GM18511 (cell line): ENCODE results near the gene RECQL5.

Experiments used
- ATAC-seq: cut with Tn5 transposase; IDR thresholded peaks from one replicate; pipeline ENCODE4 v1.9.1; 2021; ENCODE audit warnings: mild to moderate bottlenecking, moderate library complexity; ENCODE audit not compliant: unreplicated experiment

The RECQL5 gene

DNA sequence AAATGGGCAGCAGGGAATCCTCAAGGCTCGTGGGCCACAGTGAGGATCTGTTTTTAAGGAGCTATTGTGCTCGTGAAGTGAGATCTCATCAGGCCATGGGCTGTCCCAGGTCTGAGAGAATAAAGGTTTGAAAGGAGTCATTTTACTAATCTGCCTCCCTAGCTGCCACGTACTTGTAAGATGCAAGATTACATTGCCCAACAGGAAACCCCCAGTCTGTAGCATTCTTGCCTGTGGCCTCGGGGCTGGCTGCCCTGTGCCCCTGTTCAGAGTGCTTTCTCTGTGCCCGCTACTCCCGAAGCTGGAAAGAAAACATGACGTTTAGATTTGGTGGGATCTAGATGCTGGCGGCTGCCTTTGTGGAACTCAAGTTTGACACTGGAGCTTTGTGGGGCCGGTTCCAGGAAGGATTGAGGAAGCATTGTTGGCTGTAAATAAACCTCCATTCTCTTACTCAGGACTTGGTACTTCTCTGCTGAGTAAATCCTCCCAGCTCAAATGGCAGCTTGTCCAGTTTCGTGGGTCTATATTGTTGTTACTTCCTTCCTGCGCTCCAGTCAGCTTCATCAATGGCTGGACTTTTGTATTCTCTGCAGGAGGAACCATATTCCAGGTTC is 21.4 kb upstream of the RECQL5 start:
- ATAC-seq = no peak

DNA sequence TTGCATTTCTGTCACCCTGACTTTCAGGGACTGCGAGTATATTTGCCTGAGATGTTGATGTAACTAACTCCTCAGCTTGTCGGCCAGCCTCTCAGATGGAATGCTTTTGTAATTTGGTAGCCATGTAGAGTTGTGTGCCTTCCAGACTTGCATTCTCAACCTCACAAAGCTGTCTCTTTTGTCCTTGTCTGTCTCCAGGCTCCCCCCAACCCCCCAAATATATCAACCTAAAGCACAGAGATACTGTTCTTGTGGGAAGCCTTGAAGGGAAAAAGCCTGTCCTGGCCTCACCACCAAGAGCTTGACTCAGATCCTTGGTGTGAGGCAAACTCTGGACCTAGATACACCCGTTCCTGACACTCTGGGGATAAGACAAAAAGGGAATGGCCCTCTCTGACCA is 18.5 kb upstream of the RECQL5 start:
- no peak for ATAC-seq

DNA sequence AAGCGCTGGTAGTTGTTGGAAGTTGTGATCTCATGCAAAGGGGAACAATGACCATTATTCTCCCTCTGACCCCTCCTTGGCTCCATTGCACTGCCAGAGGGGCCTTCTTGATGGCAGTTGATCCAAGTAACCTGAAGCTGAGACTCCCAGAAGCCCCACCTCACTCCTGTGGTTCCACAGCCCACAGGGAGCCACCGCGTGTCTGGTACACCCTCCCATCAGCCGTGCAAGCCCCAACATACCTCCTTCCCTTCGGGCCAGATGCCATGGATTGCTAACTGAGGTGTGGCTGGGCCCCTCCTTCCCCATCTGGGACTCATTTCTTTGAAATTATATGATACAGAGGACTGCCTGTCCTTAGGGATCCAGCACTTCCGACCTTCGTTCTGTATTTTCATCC is 18.0 kb upstream of the RECQL5 start:
- ATAC-seq = no peak

DNA sequence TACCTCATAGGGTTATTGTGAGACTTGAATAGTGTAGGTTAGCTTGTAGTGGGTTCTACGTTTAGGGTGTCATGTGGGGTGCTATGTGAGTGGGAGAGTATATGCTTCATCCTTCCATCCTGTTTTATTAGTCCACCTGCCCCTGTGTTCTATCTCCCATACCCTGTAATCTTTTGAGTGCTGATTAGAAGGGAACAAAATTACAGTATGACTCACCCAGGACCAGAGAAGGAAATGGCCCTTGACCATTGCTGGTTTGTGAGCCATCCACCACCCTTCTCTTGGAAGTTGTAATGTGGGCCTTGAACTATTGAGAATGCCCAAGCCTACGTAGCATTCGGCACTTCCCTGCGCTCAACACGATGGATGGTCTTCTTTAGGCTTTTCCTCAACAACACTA is 17.3 kb upstream of the RECQL5 start:
- no peak for ATAC-seq

DNA sequence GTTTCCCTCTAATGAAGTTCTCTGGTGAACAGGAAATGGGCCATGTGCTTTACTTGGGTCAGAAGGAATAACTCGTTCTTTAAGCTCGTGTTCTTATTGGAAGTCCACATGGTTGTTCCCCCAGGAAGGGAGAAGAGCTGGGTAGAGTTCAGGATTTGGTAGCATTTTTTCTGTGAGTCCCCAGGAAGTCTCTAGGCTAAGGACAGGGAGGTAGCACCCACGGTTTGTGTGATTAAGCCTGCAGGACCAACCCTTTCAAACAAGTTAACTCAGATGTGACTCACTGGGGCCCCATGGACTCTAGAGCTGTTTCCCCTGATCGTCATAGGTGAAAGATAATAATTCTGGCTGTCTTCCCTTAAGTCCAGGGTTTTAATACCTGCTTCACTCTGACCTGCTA is 16.6 kb upstream of the RECQL5 start:
- ATAC-seq = no peak

DNA sequence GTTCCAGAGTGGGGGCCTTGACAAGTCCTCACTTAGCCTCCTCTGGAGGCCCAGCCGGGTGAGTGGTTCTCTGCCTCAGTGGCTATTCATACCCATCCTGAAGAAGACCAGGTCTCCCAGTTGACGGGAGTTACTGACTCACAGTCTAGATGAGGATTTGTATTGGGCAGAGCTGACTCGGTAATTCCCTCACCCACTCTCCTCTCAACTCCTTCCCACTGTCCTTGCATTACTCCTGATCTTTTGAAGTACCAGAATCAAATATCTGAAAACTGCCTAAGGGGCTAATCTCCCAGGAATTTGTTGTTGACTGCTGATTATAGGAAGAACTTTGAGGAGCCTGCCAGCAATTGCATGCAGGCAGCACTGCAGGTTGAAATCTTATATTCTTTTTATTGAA is 14.3 kb upstream of the RECQL5 start:
- no peak for ATAC-seq

DNA sequence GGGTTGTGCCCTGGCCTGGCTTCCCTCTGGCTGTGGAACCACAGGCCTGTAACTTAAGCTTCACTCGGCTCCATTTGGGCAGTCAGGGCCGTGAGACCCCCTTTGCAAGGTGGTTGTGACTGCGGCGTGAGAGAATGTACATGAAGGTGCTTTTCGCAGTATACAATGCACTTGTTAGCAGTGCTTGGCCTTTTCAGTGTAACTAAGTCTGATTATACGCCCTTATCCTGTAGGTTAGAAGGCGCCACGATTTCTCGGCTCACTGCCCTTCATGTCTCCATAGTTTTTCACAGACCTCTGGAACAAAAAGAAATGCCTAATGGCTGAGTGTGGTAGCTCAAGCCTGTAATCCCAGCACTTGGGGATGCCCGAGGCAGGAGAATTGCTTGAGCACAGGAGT is 13.5 kb upstream of the RECQL5 start:
- no peak for ATAC-seq

DNA sequence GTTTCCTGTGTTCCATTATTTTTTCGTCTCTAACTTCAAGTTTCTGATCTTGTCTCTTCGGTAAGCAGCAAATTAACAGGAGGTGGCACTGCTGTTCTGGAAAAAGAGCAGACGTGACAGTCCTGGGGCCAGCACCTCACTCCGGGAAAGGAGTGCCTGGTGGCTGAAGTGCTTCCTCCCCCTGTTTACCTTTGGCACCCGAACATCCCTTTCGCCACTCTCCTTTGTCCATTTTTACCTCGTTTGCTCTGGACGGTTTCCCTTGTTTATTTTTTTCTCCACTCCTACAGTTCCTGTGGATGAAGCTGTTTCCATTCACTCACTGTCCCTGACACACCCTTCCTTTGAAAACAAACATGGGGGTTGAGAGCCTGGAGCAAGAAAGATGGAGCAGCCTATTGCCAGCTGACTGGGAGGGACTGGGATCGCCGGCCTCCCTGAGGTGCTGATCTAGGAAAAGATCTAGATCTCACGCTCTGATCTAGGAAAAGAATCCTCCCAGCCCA is 12.8 kb upstream of the RECQL5 start:
- ATAC-seq = no peak

DNA sequence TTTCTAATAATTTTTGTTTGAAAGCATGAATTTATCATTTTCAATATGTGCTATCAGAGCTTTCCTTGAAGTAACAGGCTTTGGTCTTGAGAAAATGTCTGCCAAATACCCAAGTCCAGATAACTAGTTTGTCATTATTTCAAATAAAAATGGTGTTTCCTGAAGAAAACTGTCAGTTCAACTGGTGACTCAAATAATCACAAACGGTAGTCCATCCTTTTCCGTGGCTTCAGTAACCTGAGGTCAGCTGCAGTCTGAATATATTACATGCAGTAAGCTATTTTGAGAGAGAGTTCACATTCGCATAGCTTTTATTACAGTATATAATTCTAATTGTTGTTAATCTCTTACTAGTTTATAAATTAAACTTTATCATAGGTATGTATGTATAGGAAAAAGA is 9.5 kb upstream of the RECQL5 start:
- no peak for ATAC-seq

DNA sequence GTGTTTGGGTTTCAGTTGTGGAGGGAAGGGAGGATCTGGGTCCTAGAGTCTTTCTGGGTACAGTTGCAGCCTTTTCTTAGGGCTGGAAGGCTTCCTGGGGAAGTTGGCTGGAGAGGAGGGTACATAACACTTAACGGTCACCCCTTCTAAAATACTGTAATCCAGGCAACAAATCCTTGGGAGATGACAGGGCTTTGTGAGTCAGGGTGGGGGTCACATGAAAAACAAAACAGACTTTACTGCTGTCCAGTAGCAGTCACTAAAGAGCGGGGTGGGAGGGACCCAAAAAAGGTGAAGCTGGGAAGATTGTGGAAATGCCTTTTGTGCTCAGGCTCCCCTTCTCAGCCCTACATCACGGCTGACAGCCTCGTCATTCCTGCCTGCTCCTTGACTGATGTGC is 6.5 kb upstream of the RECQL5 start:
- no peak for ATAC-seq

DNA sequence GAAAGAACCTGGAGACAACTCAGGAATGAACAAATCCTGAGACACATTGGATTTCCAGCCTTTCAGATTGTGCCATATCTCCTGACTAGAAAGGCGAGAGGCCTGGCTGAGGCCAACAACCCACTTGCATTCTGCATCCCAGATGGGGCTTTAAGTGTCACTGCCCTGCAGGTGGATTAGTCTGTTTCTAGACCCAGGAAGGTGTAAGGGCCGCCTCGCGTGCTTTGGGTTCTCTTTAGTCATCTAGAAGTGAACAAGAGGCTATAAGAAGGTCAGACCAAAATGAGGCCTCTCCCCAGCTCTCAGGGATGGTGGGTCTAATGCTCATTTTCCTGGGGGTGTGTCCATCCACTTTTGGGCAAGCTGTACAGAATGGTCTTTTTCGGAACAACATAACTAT is 5.1 kb upstream of the RECQL5 start:
- ATAC-seq = no peak

DNA sequence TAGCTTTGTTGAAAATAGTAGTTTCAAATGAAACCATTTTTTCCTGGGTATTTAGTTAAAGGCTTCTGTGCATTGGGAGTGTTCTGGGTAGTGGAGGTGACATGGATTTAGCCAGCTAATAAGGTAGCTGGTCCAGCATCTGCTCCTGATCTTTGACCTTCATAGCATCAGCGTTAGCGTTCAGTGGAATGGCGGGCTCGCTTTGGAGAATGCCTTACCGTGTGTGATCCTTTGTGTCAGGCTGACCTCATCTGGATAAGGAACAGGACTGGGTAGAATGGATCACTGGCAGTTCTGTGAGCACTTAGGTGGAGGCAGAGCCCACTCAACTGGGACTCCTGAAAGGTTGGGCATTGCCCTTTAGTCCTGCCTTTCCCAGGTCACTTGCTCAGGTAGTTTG is 3.9 kb upstream of the RECQL5 start:
- ATAC-seq = no peak

DNA sequence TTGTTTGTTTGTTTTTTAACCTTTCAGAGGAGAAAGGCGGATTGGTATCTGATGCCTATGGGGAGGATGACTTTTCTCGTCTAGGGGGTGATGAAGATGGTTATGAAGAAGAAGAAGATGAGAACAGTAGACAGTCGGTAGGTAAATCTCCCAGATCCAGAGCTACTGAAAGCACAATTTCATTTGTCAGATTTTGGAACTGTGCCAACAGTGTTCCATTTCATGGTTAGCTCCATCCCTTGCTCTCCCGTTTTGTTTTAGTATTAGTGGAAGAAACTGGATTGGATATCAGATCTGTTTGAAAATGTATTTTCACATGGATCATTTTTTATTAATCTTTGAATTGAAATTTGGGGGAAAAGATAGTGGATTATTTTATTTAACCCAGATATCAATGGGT is 1.5 kb upstream of the RECQL5 start:
- no peak for ATAC-seq

DNA sequence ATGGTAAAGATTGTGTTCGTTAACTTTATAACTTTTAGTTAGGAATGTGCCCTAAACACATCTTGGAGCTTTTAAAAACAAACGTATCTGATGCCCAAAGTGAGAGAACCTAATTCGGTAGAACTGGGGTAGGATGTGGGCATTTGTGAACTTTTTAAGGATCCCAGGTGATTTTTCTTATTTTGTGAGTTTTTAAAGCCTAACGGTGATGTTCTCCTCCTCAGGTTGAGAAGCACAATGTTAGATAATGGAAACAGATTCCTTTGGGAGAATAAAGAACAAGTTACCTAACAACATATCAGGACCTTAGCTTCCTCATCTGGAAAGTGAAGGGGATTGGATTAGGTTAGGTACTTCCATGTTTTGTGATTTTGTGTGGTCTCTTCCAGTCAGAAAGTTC is 871 bp upstream of the RECQL5 start:
- no peak for ATAC-seq

DNA sequence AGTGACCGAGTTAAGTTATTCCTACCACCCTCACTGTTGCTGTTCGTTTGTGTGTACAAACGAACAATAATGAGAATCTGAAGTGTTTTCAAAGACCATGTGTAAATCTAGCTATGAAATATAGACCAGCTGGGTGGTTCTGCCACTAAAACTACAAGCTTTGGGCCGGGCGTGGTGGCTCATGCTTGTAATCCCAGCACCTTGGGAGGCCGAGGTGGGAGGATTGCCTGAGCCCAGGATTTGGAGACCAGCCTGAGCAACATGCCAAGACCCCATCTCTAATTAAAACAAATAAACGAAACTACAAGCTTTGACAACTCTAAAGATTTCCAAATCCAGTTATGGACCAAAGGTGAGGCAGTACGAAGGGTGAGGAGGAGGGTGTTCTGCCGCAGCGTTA is 973 bp downstream of the RECQL5 start:
- no peak for ATAC-seq

DNA sequence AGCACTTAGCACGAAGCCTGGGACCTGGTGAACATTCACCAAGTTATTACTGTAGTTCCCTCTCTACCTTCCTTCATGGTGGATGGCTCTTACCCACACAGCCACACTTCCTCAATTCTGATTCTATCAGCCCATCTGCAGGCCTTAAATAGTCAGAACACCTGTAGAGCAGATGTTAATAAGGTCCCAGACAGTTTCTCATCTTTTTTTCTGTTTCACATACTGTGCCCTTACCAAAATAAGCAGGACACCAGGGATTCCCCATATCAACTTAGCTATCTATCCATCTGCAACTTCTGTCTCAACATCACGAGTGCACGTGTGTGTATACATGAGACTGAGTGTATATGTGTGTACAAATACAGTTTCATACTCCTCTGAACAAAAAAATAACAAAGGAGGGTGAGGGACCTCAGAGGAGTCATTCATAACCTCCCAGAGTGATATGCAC is 2.8 kb downstream of the RECQL5 start:
- peak; percentile 76 for ATAC-seq

DNA sequence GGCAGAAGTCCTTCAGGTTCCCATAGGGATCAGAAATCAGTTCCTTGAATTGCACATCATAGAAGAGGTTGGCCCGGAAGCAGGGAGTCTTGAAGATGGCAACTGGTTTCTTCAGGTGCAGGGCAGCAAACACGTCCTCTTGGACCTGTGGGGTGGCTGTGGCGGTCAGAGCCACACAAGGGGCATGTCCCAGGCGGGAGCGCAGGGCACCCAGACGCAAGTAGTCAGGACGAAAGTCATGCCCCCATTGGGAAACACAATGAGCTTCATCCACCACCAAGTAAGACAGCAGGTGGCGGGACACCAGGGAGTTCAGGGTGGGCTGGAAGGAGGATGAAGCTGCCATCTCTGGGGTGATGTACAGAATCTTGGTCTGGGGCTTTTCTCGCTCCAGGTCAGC is 4.4 kb downstream of the RECQL5 start:
- no peak for ATAC-seq

DNA sequence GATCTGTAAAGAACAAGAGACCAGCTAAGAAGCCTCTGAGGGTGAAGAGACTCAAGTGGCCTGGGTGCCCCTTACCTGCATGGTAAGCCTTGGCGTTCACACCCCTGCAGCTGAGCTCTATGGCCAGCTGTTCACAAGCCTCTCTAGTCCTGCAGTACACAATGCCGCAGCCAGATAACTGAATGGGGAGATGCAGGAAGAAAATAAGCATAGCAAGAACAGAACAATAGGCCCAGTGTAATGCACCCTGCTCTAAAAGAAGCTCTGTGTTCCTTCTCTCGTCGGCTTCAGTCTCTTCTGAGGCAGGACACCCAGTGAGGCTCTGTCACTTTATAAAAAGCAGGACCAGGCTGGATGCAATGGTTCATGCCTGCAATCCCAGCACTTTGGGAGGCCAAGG is 5.4 kb downstream of the RECQL5 start:
- no peak for ATAC-seq

DNA sequence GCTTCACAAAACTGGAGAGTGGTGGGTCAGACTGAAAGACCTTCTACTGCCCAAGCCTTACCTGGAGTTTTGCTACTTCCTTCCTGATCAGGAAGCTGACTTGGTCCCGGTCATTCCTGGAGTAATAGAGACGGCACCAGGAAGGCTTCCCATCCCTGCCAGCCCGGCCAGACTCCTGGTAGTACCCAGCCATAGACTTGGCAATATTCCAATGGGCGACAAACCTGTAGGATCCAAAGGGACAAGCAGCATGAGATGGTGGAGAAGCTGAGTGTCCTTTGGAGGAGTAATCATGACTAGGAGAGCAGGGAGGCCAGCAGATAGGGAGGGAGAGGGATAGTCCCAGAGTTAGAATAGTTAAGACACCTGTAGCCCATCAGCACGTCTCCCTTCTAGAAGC is 8.7 kb downstream of the RECQL5 start:
- ATAC-seq = no peak

DNA sequence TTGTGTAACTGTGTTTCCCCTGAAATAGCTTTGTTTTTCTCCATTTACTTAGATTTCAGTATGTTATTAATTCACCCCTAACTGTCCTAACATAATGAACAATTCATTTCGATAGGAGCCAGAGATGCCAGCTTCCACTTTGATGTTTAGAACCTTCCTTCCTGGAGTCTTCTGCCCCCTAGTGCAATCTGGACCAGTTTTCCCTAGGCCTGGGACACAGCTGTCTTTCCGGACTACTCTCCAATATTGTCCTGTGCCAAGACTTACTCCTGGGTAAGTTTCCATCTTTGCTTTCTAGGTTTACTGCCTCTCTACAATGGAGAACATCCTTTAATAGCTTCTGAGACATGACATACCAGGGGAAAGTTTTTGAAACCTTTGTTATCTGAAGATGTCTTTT is 12.8 kb downstream of the RECQL5 start:
- no peak for ATAC-seq

DNA sequence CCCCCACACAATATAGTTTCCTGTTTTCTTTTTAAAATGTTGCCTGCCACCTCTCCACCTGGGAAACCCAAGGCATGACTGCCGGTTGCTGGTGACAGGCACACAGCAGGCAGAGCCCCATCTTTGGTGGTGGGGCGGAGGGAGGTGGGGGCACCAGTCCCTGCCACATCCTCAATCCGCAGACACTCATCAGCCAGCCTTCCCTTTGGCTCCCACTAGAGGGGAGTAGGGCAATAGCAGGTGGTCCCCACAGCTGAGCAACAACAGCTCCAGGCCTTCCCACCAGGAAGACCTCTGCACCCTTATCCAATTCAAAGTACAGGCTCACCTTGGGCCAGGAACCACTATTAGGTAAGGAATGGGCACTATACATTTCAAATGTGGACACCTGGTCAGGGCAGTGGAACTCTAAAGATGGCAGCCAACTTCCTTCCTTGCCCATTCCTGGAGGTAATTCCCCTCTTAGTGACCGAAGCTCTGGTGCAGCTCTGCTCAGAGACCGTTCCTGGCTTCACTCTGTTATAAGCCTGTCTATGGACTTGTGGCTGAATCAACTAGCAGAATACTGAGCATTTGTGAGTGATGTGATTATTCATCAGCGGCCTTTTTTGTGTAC is 13.9 kb downstream of the RECQL5 start:
- no peak for ATAC-seq

DNA sequence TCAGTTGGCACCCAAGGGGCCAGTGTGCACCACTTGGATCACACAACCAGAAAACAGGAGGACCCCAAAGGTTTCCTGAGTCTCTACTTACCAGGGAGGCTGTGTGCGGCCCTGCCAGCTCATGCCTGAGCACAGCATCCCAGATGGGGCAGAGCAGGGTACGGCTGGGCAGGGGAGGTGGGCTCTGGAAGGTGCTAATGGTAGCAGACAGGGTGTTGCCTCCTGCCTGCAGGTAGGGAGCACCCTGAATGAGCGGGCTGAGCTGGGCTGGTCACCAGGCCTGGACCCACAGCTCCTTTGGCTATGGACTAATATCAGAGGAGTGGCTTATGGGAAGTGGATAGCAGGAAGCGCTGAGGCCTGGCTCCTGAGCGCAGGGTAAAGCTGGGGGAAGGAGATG is 14.6 kb downstream of the RECQL5 start:
- no peak for ATAC-seq

DNA sequence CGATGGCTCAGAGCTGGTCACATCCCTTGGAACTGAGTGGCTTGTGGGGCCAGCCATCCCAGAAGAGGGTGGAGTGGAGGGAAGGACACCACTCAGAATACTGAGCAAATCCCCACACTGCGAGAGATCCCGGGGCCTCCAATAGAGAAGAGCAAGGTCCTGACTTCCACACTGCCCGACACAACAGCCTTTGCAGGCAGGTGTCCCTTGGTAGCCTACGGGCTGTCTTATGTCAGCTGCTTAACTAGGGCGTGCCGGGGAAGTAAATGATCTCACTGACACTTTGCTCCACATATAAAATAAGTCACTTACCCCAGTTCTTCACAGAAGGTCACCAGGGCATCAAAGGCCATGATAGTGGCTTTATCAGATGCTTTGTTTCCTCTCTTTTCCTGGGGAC is 16.1 kb downstream of the RECQL5 start:
- ATAC-seq = no peak
